ENCODE results near the gene RFC1. TPM values are rescaled to one million over a fixed set of nuclear protein-coding genes. Genes with fewer than 3 reads are reported as not detected.
A peak's percentile ranks its signal among the peaks of the same experiment; 100 is the strongest.

RFC1 gene
- total and polyA plus RNA-seq, 4 donors, result 13.3 to 45.2 (median 30.8) TPM

DNA sequence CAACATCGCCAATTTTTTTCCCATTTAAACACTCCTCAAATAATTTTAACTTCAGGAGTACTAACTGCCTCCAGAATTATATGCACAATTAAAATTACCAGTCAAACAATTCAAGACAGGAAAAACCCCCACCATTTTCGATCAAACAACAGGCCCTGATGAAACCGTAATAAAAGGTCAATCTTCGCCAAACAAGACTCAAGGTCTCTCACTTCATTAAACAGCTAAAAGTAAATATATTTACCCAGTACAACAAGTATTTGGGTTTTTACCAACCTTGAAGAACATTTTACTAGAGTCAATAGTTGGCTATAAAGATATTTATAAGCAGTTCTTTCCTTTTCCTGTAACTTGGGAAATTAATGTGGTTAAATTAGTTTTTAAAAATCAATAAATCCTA, 28.3 kb downstream of the RFC1 start (continued):
- TF ChIP-seq, protein P1, sequence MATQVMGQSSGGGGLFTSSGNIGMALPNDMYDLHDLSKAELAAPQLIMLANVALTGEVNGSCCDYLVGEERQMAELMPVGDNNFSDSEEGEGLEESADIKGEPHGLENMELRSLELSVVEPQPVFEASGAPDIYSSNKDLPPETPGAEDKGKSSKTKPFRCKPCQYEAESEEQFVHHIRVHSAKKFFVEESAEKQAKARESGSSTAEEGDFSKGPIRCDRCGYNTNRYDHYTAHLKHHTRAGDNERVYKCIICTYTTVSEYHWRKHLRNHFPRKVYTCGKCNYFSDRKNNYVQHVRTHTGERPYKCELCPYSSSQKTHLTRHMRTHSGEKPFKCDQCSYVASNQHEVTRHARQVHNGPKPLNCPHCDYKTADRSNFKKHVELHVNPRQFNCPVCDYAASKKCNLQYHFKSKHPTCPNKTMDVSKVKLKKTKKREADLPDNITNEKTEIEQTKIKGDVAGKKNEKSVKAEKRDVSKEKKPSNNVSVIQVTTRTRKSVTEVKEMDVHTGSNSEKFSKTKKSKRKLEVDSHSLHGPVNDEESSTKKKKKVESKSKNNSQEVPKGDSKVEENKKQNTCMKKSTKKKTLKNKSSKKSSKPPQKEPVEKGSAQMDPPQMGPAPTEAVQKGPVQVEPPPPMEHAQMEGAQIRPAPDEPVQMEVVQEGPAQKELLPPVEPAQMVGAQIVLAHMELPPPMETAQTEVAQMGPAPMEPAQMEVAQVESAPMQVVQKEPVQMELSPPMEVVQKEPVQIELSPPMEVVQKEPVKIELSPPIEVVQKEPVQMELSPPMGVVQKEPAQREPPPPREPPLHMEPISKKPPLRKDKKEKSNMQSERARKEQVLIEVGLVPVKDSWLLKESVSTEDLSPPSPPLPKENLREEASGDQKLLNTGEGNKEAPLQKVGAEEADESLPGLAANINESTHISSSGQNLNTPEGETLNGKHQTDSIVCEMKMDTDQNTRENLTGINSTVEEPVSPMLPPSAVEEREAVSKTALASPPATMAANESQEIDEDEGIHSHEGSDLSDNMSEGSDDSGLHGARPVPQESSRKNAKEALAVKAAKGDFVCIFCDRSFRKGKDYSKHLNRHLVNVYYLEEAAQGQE (IDR thresholded peaks at IDR 0.05), result peak; percentile 32

- TF ChIP-seq EGR1 (IDR thresholded peaks at IDR 0.05; ENCODE audit: low read depth in 2 of 2) (no peak), GABPA (IDR thresholded peaks at IDR 0.05 in 1 of 2, conservative IDR thresholded peaks at IDR 0.05 in 1 of 2) (no peak), SP1 (IDR thresholded peaks at IDR 0.05) (no peak), FOXA2 (IDR thresholded peaks at IDR 0.05) (no peak), TAF1 (conservative IDR thresholded peaks at IDR 0.05) (no peak)
- TF ChIP-seq, protein P2, sequence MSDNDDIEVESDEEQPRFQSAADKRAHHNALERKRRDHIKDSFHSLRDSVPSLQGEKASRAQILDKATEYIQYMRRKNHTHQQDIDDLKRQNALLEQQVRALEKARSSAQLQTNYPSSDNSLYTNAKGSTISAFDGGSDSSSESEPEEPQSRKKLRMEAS (IDR thresholded peaks at IDR 0.05), result no peak
- WGBS, result 91% methylated on average over 4 of the region's 4 CpGs
- no peak for DNase-seq (ENCODE audit: low spot score)
- Histone ChIP-seq H3K27me3 (ENCODE audit: control insufficient read depth in 4 of 4, insufficient read depth in 4 of 4, low read length in 3 of 4) (no peaks in the 10 kb centered on the region), H3K9me3 (ENCODE audit: control insufficient read depth in 4 of 4, low read length in 3 of 4) (no peaks in the 10 kb centered on the region), H3K4me1 (ENCODE audit: control insufficient read depth in 4 of 4, insufficient read depth in 4 of 4, low read length in 3 of 4) (peaks cover 3 to 23% (median 20%) of the 10 kb centered on the region in 4 donors), H3K4me3 (ENCODE audit: low read depth in 1 of 3, low read length in 3 of 3) (no peak overlapping the region), H3K9ac (ENCODE audit: low read depth in 1 of 2, low read length in 2 of 2) (no peak overlapping the region), H3K36me3 (ENCODE audit: control insufficient read depth in 4 of 4, insufficient read depth in 3 of 4, low read depth in 1 of 4, low read length in 3 of 4) (no peaks in the 10 kb centered on the region), H3K27ac (ENCODE audit: low read depth in 1 of 2, low read length in 2 of 2) (no peak overlapping the region)
Observed at GRCh38 chr4:39335566-39335965, 30.6 kb downstream of the RFC1 start.

DNA sequence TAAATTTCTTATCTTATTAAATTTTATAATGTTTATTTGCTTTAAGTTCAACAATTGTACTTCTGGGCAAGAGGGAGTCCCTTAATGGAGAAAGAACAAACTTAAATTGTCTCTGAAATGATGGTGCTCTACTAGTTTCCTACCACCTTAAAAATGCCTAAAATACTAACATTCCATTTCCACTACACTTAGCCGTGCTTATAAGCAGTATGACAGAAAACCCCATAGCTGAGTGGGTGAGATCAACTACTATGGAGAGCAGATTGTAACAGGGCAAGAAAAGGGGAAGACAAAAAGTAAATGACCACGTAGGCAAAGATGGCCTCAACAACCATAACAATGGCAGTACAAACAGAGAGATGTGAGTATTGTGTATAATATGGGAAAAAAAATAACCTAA, 35.0 kb downstream of the RFC1 start:
- H3K9ac ChIP-seq (ENCODE audit: low read depth in 1 of 2, low read length in 2 of 2), result no peak overlapping the region
- peaks cover 0 to 6% (median 0%) of the 10 kb centered on the region in 4 donors for H3K36me3 ChIP-seq (ENCODE audit: control insufficient read depth in 4 of 4, insufficient read depth in 3 of 4, low read depth in 1 of 4, low read length in 3 of 4)
- WGBS, result 90% methylated on average over 2 of the region's 2 CpGs
- no peak overlapping the region for H3K27ac ChIP-seq (ENCODE audit: low read depth in 1 of 2, low read length in 2 of 2)
- DNase-seq (ENCODE audit: low spot score), result no peak
- H3K4me3 ChIP-seq (ENCODE audit: low read depth in 1 of 3, low read length in 3 of 3), result no peak overlapping the region
- no peaks in the 10 kb centered on the region for H3K9me3 ChIP-seq (ENCODE audit: control insufficient read depth in 4 of 4, low read length in 3 of 4)
- TF ChIP-seq NR2F2 (IDR thresholded peaks at IDR 0.05) (no peak), ATF3 (IDR thresholded peaks at IDR 0.05) (no peak), GABPA (IDR thresholded peaks at IDR 0.05 in 1 of 2, conservative IDR thresholded peaks at IDR 0.05 in 1 of 2) (no peak), TAF1 (conservative IDR thresholded peaks at IDR 0.05) (no peak), ZBTB33 (IDR thresholded peaks at IDR 0.05) (no peak), FOXA2 (IDR thresholded peaks at IDR 0.05) (no peak), EGR1 (IDR thresholded peaks at IDR 0.05; ENCODE audit: low read depth in 2 of 2) (no peak)
- TF ChIP-seq, protein P2 (IDR thresholded peaks at IDR 0.05), result no peak
- peaks cover 0 to 6% (median 3%) of the 10 kb centered on the region in 4 donors for H3K4me1 ChIP-seq (ENCODE audit: control insufficient read depth in 4 of 4, insufficient read depth in 4 of 4, low read length in 3 of 4)
- H3K27me3 ChIP-seq (ENCODE audit: control insufficient read depth in 4 of 4, insufficient read depth in 4 of 4, low read length in 3 of 4), result no peaks in the 10 kb centered on the region

All from liver (tissue), 9 donors.